HepG2 (cell line): ENCODE measurements around the gene THADA.

Experiments
- CENPBD1 ChIP-seq: sonication (generic); formaldehyde crosslinking; IDR thresholded peaks from 2 replicates; pipeline ENCODE4 v1.8.0; 2022; ENCODE audit warnings: missing genetic modification reagents, low read depth, mild to moderate bottlenecking, borderline replicate concordance
- CREB1 ChIP-seq, 2 experiments: fragments of 450-650 bp in 1 of 2; IDR thresholded peaks; 2 replicates each; pipeline ENCODE4 v1.6.1; 2016 to 2017; ENCODE audit warnings: control low read depth in 1 of 2, mild to moderate bottlenecking in 1 of 2, missing compliant biosample characterization in 1 of 2, missing genetic modification characterization in 1 of 2
- CTCF ChIP-seq: sonication (generic); formaldehyde crosslinking; IDR thresholded peaks from 2 replicates; pipeline ENCODE4 v1.5.0; 2020; ENCODE audit warnings: mild to moderate bottlenecking, missing genetic modification reagents, moderate library complexity
- DMTF1 ChIP-seq: sonication (generic); formaldehyde crosslinking; IDR thresholded peaks from 2 replicates; pipeline ENCODE4 v1.4.0; 2020; ENCODE audit warnings: mild to moderate bottlenecking, missing genetic modification reagents
- FOXK1 ChIP-seq: sonication (generic); formaldehyde crosslinking; IDR thresholded peaks from 2 replicates; pipeline ENCODE4 v1.4.0; 2020; ENCODE audit warnings: low read depth, missing genetic modification reagents, borderline replicate concordance
- HCFC1 ChIP-seq: fragments of 150-350 bp; IDR thresholded peaks from 2 replicates; pipeline ENCODE4 v1.6.1; 2014; ENCODE audit warnings: low read depth, low read length
- HNRNPH1 ChIP-seq: fragments of 200-400 bp; formaldehyde crosslinking; optimal IDR thresholded peaks from 2 replicates; pipeline ENCODE3; 2017; ENCODE audit warnings: mild to moderate bottlenecking, low read depth, low read length
- NR3C1 ChIP-seq: sonication (generic); formaldehyde crosslinking; IDR thresholded peaks from 2 replicates; pipeline ENCODE4 v1.4.0; 2020; ENCODE audit warnings: missing genetic modification reagents
- RBM22 ChIP-seq: fragments of 200-400 bp; formaldehyde crosslinking; optimal IDR thresholded peaks from 2 replicates; pipeline ENCODE3; 2017; ENCODE audit warnings: mild to moderate bottlenecking, low read length, moderate library complexity
- ZBTB33 ChIP-seq: sonication (generic); formaldehyde crosslinking; IDR thresholded peaks from 2 replicates; pipeline ENCODE4 v1.4.0; 2020; ENCODE audit warnings: missing genetic modification reagents
- ZFYVE20 ChIP-seq: sonication (generic); formaldehyde crosslinking; IDR thresholded peaks from 2 replicates; pipeline ENCODE4 v1.8.0; 2023; ENCODE audit warnings: low read depth, mild to moderate bottlenecking, moderate library complexity, missing genetic modification reagents, borderline replicate concordance
- ZNF256 ChIP-seq: sonication (generic); formaldehyde crosslinking; conservative IDR thresholded peaks from 2 replicates; pipeline ENCODE4 v1.4.0; 2020; ENCODE audit warnings: missing genetic modification reagents
- ZNF282 ChIP-seq: fragments of 450-650 bp; IDR thresholded peaks from 2 replicates; pipeline ENCODE4 v1.6.1; 2018; ENCODE audit not compliant: partially characterized antibody

- TF ChIP-seq CENPBD1 (CRISPR knock-in tag) (no peak), CTCF (CRISPR knock-in tag) (peak; percentile 23; the same call in 1 of the 2 replicates), ZFYVE20 (CRISPR knock-in tag) (no peak), ZNF282 (no peak), HNRNPH1 (no peak), NR3C1 (CRISPR knock-in tag) (no peak), DMTF1 (CRISPR knock-in tag) (no peak), HCFC1 (no peak), ZNF256 (CRISPR knock-in tag) (no peak), ZBTB33 (CRISPR knock-in tag) (peak; percentile 77; the same call in 1 of the 2 replicates), CREB1 (IDR thresholded peaks at IDR 0.05) (peak; percentile 89), CREB1 (CRISPR knock-in tag; IDR thresholded peaks at IDR 0.05) (peak; percentile 92), FOXK1 (CRISPR knock-in tag) (peak; percentile 86; the same call in 1 of the 2 replicates), RBM22 (no peak)
Observed at GRCh38 chr2:43293744-43294695, 301.8 kb downstream of the THADA start.
